ENCODE data around the gene ZNF552.
A peak's percentile ranks its signal among the peaks of the same experiment; 100 is the strongest.
"Not testable (repeated sequence)": the region's sequence is repeated elsewhere in the genome, so short reads cannot be mapped to it uniquely, and the experiment has no call there.

ZNF552 gene

GRCh38 chr19:57819475-57820148 is 4.9 kb upstream of the ZNF552 start:
- Histone ChIP-seq H3K4me1 (ENCODE audit: control insufficient read depth, insufficient read depth, low read length) (peaks cover 10% of the 10 kb centered on the region), H3K4me3 (ENCODE audit: insufficient read depth, low read depth, low read length) (peak overlapping the region; percentile 100), H3K36me3 (ENCODE audit: control insufficient read depth, insufficient read depth, low read length) (no peaks in the 10 kb centered on the region), H3K9me3 (ENCODE audit: control insufficient read depth, low read length) (no peaks in the 10 kb centered on the region), H3K27me3 (ENCODE audit: control insufficient read depth, insufficient read depth, low read length, poor library complexity, severe bottlenecking) (no peaks in the 10 kb centered on the region), H3K27ac (ENCODE audit: insufficient read depth, low read depth, low read length, poor library complexity, severe bottlenecking) (peak overlapping the region; percentile 60)
- WGBS, 2 experiments, result 0% methylated on average over 44 of the region's 44 CpGs

- Histone ChIP-seq H3K27ac (ENCODE audit: insufficient read depth, low read depth, low read length, poor library complexity, severe bottlenecking) (no peak overlapping the region), H3K9me3 (ENCODE audit: control insufficient read depth, low read length) (no peaks in the 10 kb centered on the region)
- 88 to 90% methylated on average over 7 of the region's 7 CpGs for WGBS, 2 experiments
Observed at GRCh38 chr19:57818378-57818777, 3.7 kb upstream of the ZNF552 start.

GRCh38 chr19:57817976-57818375 is 3.3 kb upstream of the ZNF552 start:
- Histone ChIP-seq H3K9me3 (ENCODE audit: control insufficient read depth, low read length) (no peaks in the 10 kb centered on the region), H3K36me3 (ENCODE audit: control insufficient read depth, insufficient read depth, low read length) (no peaks in the 10 kb centered on the region), H3K4me1 (ENCODE audit: control insufficient read depth, insufficient read depth, low read length) (peaks cover 14% of the 10 kb centered on the region), H3K27ac (ENCODE audit: insufficient read depth, low read depth, low read length, poor library complexity, severe bottlenecking) (no peak overlapping the region), H3K4me3 (ENCODE audit: insufficient read depth, low read depth, low read length) (no peak overlapping the region), H3K27me3 (ENCODE audit: control insufficient read depth, insufficient read depth, low read length, poor library complexity, severe bottlenecking) (no peaks in the 10 kb centered on the region)
- 94 to 95% methylated on average over 14 of the region's 14 CpGs for WGBS, 2 experiments

More at GRCh38 chr19:57818378-57818777, 3.7 kb upstream of the ZNF552 start:
- peaks cover 14% of the 10 kb centered on the region for H3K4me1 ChIP-seq (ENCODE audit: control insufficient read depth, insufficient read depth, low read length)
- H3K27me3 ChIP-seq (ENCODE audit: control insufficient read depth, insufficient read depth, low read length, poor library complexity, severe bottlenecking), result no peaks in the 10 kb centered on the region
- no peak overlapping the region for H3K4me3 ChIP-seq (ENCODE audit: insufficient read depth, low read depth, low read length)
- no peaks in the 10 kb centered on the region for H3K36me3 ChIP-seq (ENCODE audit: control insufficient read depth, insufficient read depth, low read length)

GRCh38 chr19:57816652-57817051 is 1.9 kb upstream of the ZNF552 start:
- H3K4me3 ChIP-seq (ENCODE audit: insufficient read depth, low read depth, low read length), result no peak overlapping the region
- no peaks in the 10 kb centered on the region for H3K36me3 ChIP-seq (ENCODE audit: control insufficient read depth, insufficient read depth, low read length)
- H3K9me3 ChIP-seq (ENCODE audit: control insufficient read depth, low read length), result no peaks in the 10 kb centered on the region
- no peak overlapping the region for H3K27ac ChIP-seq (ENCODE audit: insufficient read depth, low read depth, low read length, poor library complexity, severe bottlenecking)
- 91 to 93% methylated on average over 7 of the region's 7 CpGs for WGBS, 2 experiments
- peaks cover 14% of the 10 kb centered on the region for H3K4me1 ChIP-seq (ENCODE audit: control insufficient read depth, insufficient read depth, low read length)
- no peaks in the 10 kb centered on the region for H3K27me3 ChIP-seq (ENCODE audit: control insufficient read depth, insufficient read depth, low read length, poor library complexity, severe bottlenecking)

GRCh38 chr19:57815247-57816075 is 748 bp upstream of the ZNF552 start:
- no peaks in the 10 kb centered on the region for H3K9me3 ChIP-seq (ENCODE audit: control insufficient read depth, low read length)
- WGBS, 2 experiments, result 92 to 95% methylated on average over 17 of the region's 17 CpGs
- no peak overlapping the region for H3K27ac ChIP-seq (ENCODE audit: insufficient read depth, low read depth, low read length, poor library complexity, severe bottlenecking)

GRCh38 chr19:57813919-57814504 is 701 bp downstream of the ZNF552 start:
- Histone ChIP-seq H3K27ac (ENCODE audit: insufficient read depth, low read depth, low read length, poor library complexity, severe bottlenecking) (no peak overlapping the region), H3K36me3 (ENCODE audit: control insufficient read depth, insufficient read depth, low read length) (no peaks in the 10 kb centered on the region), H3K27me3 (ENCODE audit: control insufficient read depth, insufficient read depth, low read length, poor library complexity, severe bottlenecking) (no peaks in the 10 kb centered on the region), H3K4me3 (ENCODE audit: insufficient read depth, low read depth, low read length) (peak overlapping the region; percentile 71), H3K4me1 (ENCODE audit: control insufficient read depth, insufficient read depth, low read length) (peaks cover 4% of the 10 kb centered on the region), H3K9me3 (ENCODE audit: control insufficient read depth, low read length) (no peaks in the 10 kb centered on the region)
- 25% methylated on average over 13 of the region's 13 CpGs for WGBS, 2 experiments

More at GRCh38 chr19:57815247-57816075, 748 bp upstream of the ZNF552 start:
- no peak overlapping the region for H3K4me3 ChIP-seq (ENCODE audit: insufficient read depth, low read depth, low read length)
- H3K36me3 ChIP-seq (ENCODE audit: control insufficient read depth, insufficient read depth, low read length), result no peaks in the 10 kb centered on the region
- H3K4me1 ChIP-seq (ENCODE audit: control insufficient read depth, insufficient read depth, low read length), result peaks cover 8% of the 10 kb centered on the region
- H3K27me3 ChIP-seq (ENCODE audit: control insufficient read depth, insufficient read depth, low read length, poor library complexity, severe bottlenecking), result no peaks in the 10 kb centered on the region

GRCh38 chr19:57812975-57813820 is 1.5 kb downstream of the ZNF552 start:
- WGBS, 2 experiments, result 94 to 96% methylated on average over 11 of the region's 13 CpGs

GRCh38 chr19:57812226-57812625 is 2.5 kb downstream of the ZNF552 start:
- Histone ChIP-seq H3K27me3 (ENCODE audit: control insufficient read depth, insufficient read depth, low read length, poor library complexity, severe bottlenecking) (no peaks in the 10 kb centered on the region), H3K4me3 (ENCODE audit: insufficient read depth, low read depth, low read length) (no peak overlapping the region)
- WGBS, 2 experiments, result 91 to 93% methylated on average over 3 of the region's 3 CpGs

More at GRCh38 chr19:57812975-57813820, 1.5 kb downstream of the ZNF552 start:
- not testable (repeated sequence) for H3K27me3 ChIP-seq (ENCODE audit: control insufficient read depth, insufficient read depth, low read length, poor library complexity, severe bottlenecking); H3K4me1 ChIP-seq (ENCODE audit: control insufficient read depth, insufficient read depth, low read length); H3K27ac ChIP-seq (ENCODE audit: insufficient read depth, low read depth, low read length, poor library complexity, severe bottlenecking); H3K36me3 ChIP-seq (ENCODE audit: control insufficient read depth, insufficient read depth, low read length); H3K9me3 ChIP-seq (ENCODE audit: control insufficient read depth, low read length)
- H3K4me3 ChIP-seq (ENCODE audit: insufficient read depth, low read depth, low read length), result peak overlapping the region; percentile 71

GRCh38 chr19:57810410-57811295 is 4.1 kb downstream of the ZNF552 start:
- H3K27ac ChIP-seq (ENCODE audit: insufficient read depth, low read depth, low read length, poor library complexity, severe bottlenecking); H3K4me3 ChIP-seq (ENCODE audit: insufficient read depth, low read depth, low read length); H3K9me3 ChIP-seq (ENCODE audit: control insufficient read depth, low read length); H3K4me1 ChIP-seq (ENCODE audit: control insufficient read depth, insufficient read depth, low read length); H3K27me3 ChIP-seq (ENCODE audit: control insufficient read depth, insufficient read depth, low read length, poor library complexity, severe bottlenecking); H3K36me3 ChIP-seq (ENCODE audit: control insufficient read depth, insufficient read depth, low read length): not testable (repeated sequence)
- 94 to 97% methylated on average over 15 to 17 of the region's 17 CpGs for WGBS, 2 experiments

More at GRCh38 chr19:57812226-57812625, 2.5 kb downstream of the ZNF552 start:
- Histone ChIP-seq H3K36me3 (ENCODE audit: control insufficient read depth, insufficient read depth, low read length) (peaks cover 5% of the 10 kb centered on the region), H3K9me3 (ENCODE audit: control insufficient read depth, low read length) (no peaks in the 10 kb centered on the region), H3K27ac (ENCODE audit: insufficient read depth, low read depth, low read length, poor library complexity, severe bottlenecking) (no peak overlapping the region), H3K4me1 (ENCODE audit: control insufficient read depth, insufficient read depth, low read length) (peaks cover 4% of the 10 kb centered on the region)

Measured in ectodermal cell (in vitro differentiated cells).